ENCODE results near the gene PGBD5. TPM values are rescaled to one million over a fixed set of nuclear protein-coding genes. Genes with fewer than 3 reads are reported as not detected.

Gene PGBD5
- total RNA-seq, 2 donors from 2014 or later, result 0.52 TPM; not detected in 1

DNA sequence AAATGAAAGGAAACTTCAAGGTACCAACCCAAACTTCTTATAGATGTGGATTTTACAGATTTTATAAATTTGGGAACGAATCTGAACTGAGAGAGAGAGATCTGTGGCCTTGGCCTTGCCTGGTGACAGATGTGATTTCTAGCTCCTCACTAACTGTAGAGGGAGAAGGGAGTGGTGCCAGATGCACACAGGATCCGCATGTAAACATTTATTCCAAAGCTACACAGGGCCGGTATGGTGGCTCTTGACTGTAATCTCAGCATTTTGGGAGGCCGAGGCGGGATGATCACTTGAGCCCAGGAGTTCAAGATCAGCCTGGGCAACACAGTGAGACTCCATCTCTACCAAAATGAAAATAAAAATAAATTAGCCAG is 77.1 kb downstream of the PGBD5 start:
- Mint-ChIP-seq H3K4me3 (no peak overlapping the region), H3K4me1 (no peaks in the 10 kb centered on the region), H3K9me3 (no peaks in the 10 kb centered on the region), H3K27ac (no peak overlapping the region), H3K36me3 (ENCODE audit: low read depth) (no peaks in the 10 kb centered on the region), H3K27me3 (peaks cover 14% of the 10 kb centered on the region)
- ATAC-seq (replicated peaks), result no peak

DNA sequence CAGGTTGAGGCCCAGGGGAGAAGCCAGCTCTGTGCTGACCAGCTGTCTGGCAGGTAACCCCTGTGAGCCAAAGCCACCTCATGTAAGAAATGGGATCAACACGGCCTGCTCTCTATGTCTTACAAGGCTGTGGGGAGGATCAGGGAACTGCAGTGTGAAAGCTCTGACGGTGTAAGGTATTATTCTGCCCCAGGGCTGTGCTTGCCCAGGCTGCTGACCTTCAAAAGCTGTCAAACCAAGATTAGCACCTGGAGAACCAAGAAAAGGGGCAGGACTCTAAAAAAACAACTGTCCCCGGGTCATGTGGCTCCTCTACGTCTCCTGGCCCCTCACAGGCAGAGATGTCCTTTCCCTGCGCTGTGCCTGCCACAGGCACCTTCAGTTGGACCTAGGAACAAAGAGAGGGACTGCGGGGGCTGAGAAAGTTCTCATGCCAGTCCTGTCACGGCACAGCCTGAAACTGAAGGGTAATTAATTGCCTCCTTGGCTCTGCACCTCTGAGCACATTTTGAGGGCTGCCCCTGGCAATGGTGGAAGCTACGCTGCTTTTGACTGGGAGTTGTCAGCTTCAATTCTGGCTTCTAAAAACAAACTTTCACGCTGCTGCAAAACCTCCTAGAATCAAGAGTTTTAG is 77.6 kb downstream of the PGBD5 start:
- no peak overlapping the region for H3K27ac Mint-ChIP-seq
- no peaks in the 10 kb centered on the region for H3K36me3 Mint-ChIP-seq (ENCODE audit: low read depth)
- no peaks in the 10 kb centered on the region for H3K4me1 Mint-ChIP-seq
- no peak overlapping the region for H3K4me3 Mint-ChIP-seq
- peaks cover 14% of the 10 kb centered on the region for H3K27me3 Mint-ChIP-seq
- H3K9me3 Mint-ChIP-seq, result no peaks in the 10 kb centered on the region
- no peak for ATAC-seq (replicated peaks)

DNA sequence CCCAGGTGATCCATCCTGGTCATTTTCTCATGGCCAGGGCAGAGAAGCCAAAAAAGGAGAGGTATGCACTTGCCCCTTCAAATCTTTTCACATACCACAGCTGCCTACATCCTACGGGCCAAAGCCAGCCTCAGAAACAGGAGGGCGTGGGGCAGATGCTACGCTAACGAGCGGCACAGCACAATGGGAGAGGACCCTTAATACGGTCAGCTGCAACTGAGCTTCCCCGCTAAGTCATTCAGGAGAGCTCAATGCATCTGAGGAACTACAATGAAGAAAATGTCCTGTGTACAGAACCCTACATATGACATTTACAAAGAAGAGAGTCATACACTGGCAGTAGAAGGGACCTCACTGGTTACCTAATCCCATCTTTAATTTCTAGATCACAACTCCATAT is 78.2 kb downstream of the PGBD5 start:
- no peak for ATAC-seq (replicated peaks)
- Mint-ChIP-seq H3K9me3 (no peaks in the 10 kb centered on the region), H3K27me3 (peaks cover 14% of the 10 kb centered on the region), H3K27ac (no peak overlapping the region), H3K4me1 (no peaks in the 10 kb centered on the region), H3K36me3 (ENCODE audit: low read depth) (no peaks in the 10 kb centered on the region), H3K4me3 (no peak overlapping the region)

DNA sequence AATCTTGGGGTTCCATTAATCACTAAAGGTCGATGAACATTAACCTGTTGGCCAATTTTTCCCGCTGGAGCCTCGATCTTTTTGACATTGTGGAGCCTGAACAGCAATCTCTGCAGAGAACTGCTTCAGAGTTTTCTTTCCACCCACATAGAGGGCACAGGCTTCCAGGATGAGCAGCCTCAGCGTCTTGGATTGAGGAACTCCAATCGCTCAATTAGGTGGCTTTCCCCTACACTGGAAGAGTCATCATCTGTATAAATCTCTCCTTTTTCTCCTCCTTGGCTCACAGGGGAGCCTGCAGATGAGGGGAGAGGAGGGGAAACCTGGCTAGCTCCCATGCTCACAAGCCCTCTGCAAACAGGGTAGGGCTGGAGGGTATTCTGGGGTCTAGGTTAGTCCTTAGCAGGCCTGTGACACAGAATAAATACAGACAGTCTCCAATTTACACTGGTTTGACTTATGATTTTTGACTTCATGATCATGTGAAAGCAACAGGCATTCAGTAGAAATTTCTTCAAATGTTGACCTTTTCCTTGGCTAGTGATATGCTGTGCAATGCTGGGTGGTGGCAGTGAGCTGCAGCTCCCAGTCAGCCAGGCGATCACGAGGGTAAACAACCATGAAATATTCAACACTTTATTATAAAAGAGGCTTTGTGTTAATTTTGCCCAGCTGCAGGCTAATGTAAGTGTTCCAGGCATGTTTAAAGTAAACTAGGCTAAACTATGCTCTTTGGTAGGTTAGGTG is 80.8 kb downstream of the PGBD5 start:
- Mint-ChIP-seq H3K9me3 (no peaks in the 10 kb centered on the region), H3K36me3 (ENCODE audit: low read depth) (no peaks in the 10 kb centered on the region), H3K27me3 (peaks cover 13% of the 10 kb centered on the region), H3K4me1 (no peaks in the 10 kb centered on the region), H3K4me3 (no peak overlapping the region), H3K27ac (no peak overlapping the region)
- no peak for ATAC-seq (replicated peaks)

DNA sequence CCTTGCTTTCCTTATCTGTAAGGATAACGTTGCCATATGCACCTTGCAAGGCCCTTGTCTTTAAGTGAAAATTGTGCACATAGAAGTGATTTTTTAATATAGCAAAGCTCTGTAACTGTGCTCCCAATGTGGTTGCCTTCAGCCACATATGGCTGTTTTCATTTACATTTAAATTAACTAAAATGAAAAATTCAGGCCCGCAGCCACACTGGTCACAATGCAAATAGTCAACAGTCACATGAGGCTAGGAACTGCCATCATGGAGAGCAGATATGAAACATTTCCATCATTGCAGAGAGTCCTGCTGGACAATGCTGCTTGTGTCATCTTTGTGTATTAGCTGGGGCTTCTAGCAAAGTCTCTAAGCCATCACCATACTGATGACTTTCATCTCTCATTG is 83.4 kb downstream of the PGBD5 start:
- Mint-ChIP-seq H3K27me3 (peaks cover 11% of the 10 kb centered on the region), H3K4me1 (no peaks in the 10 kb centered on the region), H3K9me3 (no peaks in the 10 kb centered on the region), H3K36me3 (ENCODE audit: low read depth) (no peaks in the 10 kb centered on the region), H3K4me3 (no peak overlapping the region), H3K27ac (no peak overlapping the region)
- ATAC-seq (replicated peaks), result no peak

DNA sequence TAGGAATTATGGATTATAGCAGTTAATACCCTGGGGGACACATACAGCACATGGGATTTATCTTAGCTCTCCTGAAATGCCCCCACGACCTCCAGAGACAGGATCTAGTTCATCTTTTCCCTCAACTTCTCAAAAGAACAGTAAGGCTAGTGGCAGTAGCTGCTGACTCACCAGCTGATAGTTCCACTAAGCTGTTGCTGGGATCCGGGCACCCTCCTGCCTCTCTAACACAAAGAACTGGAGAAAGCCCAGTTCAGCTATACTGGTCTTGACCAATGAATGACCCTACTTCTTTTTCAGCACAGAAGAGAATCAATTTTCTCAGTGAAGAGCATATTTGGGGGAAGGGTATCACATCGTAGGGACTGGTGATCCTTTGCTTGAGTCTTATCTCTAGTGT is 84.1 kb downstream of the PGBD5 start:
- H3K27ac Mint-ChIP-seq, result no peak overlapping the region
- H3K36me3 Mint-ChIP-seq (ENCODE audit: low read depth), result no peaks in the 10 kb centered on the region
- H3K27me3 Mint-ChIP-seq, result peaks cover 12% of the 10 kb centered on the region
- no peaks in the 10 kb centered on the region for H3K4me1 Mint-ChIP-seq
- no peak for ATAC-seq (replicated peaks)
- no peaks in the 10 kb centered on the region for H3K9me3 Mint-ChIP-seq
- no peak overlapping the region for H3K4me3 Mint-ChIP-seq

DNA sequence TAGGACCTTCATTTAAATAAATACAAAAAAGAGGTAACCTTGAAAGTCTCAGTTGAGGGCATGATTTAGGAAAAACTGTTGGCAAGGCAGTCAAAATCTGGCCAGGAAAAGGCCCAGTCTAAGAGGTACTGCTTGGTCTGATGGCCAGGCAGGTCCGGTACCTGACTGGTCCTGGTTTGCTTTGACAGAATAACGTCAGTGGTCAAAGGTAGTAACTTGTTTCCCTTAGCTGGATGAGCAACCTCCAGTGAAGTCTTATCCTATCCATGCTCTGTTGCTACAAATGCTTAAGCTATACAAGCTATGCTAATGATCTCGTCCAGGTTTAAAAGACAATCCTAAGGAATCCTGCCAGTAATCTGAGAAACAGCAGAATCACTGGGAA is 85.0 kb downstream of the PGBD5 start:
- Mint-ChIP-seq H3K4me3 (no peak overlapping the region), H3K27ac (no peak overlapping the region), H3K9me3 (no peaks in the 10 kb centered on the region), H3K27me3 (peaks cover 11% of the 10 kb centered on the region), H3K36me3 (ENCODE audit: low read depth) (no peaks in the 10 kb centered on the region), H3K4me1 (no peaks in the 10 kb centered on the region)
- ATAC-seq (replicated peaks), result no peak

DNA sequence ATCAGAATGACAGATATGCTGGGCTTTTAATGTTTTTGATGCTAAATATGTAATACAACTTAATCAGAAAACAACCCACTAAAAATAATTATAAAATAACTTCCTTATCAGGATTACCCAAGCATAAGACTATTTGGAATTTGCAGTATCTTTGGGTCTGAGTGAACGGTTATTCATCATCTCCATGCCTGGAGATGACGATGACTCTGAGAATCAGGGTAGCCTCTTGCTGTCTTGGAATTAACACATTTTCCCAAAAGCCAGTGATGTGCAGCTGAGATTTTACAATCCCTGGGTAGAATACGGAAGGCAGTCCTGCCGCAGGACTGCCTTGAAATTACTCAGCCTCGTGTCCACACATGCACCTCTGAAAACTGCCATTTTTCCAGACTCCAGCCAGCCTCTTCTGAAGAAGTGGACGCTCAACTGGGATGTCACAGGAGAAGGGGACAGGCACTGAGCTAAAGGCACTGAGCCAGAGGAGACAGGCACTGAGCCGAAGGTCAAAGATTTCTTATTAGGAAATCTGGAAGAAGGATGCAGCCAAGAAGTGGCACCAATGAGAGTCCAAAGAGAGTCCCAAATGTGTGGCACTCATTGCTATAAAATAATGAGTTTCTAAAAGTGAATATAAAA is 85.5 kb downstream of the PGBD5 start:
- no peaks in the 10 kb centered on the region for H3K4me1 Mint-ChIP-seq
- no peaks in the 10 kb centered on the region for H3K9me3 Mint-ChIP-seq
- H3K4me3 Mint-ChIP-seq, result no peak overlapping the region
- no peak overlapping the region for H3K27ac Mint-ChIP-seq
- H3K36me3 Mint-ChIP-seq (ENCODE audit: low read depth), result no peaks in the 10 kb centered on the region
- ATAC-seq (replicated peaks), result no peak
- peaks cover 13% of the 10 kb centered on the region for H3K27me3 Mint-ChIP-seq

DNA sequence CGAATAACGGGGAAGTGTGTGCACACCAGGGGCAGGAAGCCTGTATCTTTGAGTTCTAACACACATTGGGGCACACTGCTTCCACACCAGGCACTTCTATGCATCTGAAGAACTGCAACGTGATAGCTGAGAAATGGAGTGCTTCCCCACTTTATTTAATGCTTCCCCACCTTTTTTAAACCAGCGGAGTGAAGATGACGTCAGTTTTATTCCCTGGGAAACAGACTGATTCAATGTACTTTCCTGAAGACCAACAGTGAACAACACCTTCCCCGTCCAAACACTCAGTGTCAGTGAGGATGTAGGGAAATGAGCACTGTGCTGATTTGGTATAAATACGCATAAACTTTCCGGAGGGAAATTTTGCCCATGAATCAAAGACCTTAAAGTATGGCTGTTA is 87.1 kb downstream of the PGBD5 start:
- Mint-ChIP-seq H3K27ac (no peak overlapping the region), H3K9me3 (no peaks in the 10 kb centered on the region), H3K36me3 (ENCODE audit: low read depth) (no peaks in the 10 kb centered on the region), H3K27me3 (peaks cover 17% of the 10 kb centered on the region), H3K4me1 (no peaks in the 10 kb centered on the region), H3K4me3 (no peak overlapping the region)
- no peak for ATAC-seq (replicated peaks)

DNA sequence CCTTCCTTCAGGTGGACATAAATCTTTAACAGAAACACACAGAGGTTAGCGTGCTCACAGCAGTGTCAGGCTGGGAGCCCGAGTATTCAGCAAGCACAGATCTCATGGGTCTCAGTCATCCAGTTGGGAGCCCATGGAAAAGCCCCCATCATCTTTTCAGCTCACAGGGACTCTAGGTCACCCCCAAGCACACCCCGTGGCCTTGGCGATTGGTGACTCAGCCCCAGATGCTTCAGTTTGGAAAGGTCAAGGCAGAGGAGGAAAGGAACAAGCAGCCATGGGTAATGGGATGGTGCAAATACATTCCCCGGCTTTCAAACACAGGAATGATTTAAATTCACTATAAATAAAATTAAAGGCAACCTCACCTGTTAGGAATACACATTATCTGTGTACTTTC is 88.9 kb downstream of the PGBD5 start:
- H3K27ac Mint-ChIP-seq, result no peak overlapping the region
- H3K27me3 Mint-ChIP-seq, result peaks cover 20% of the 10 kb centered on the region
- no peaks in the 10 kb centered on the region for H3K4me1 Mint-ChIP-seq
- no peak for ATAC-seq (replicated peaks)
- no peaks in the 10 kb centered on the region for H3K9me3 Mint-ChIP-seq
- H3K4me3 Mint-ChIP-seq, result no peak overlapping the region
- H3K36me3 Mint-ChIP-seq (ENCODE audit: low read depth), result no peaks in the 10 kb centered on the region

DNA sequence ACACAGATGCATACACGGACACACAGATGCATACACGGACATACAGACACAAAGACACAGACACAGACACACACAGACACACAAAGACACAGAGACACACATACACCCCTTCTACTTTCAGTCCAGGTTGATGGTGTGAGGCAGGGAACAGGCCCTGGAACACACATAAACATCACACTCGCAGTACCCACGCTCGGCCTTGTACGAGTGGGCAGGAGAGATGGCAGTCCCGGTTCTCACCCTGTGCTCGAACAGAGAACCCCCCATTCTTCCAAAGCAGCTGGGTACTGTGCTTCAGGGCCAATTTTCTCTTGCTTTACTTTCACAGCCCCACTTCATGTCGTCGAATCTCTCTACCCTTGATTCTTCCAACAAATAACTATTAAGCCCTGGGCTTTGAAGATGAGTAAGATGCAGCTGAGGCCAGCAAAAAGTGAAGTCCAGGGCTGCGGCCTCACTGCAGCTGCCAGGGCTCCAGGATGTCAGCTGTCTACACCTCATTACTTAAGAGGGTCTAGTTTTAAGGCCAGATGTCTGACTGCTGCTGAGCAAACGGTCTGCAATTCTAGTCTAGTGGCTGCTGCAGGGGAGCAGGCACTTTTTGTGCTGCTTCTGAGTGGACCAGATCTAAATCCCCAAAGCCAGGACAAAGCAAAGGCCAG is 90.1 kb downstream of the PGBD5 start:
- H3K27me3 Mint-ChIP-seq, result peaks cover 20% of the 10 kb centered on the region
- H3K4me1 Mint-ChIP-seq, result no peaks in the 10 kb centered on the region
- H3K36me3 Mint-ChIP-seq (ENCODE audit: low read depth), result no peaks in the 10 kb centered on the region
- no peaks in the 10 kb centered on the region for H3K9me3 Mint-ChIP-seq
- no peak overlapping the region for H3K4me3 Mint-ChIP-seq
- ATAC-seq (replicated peaks), result no peak
- H3K27ac Mint-ChIP-seq, result no peak overlapping the region

DNA sequence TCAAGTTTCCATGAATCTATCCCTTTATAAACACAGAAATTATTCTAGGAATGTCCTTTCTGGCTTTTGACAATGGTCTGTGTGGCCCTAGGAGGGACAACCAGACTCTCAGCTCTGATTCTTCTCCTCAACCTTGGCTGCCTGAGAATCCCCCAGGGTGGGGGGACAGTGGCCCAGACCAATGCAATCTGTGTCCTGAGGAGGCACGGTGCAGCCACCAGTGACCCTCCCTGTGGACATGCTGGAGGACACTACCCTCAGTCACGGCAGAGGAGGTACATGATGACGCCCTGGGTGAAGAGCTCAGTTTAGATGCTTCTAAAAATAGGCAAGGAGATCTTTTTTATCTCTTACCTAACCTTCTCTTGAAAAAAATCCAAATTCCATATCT is 91.7 kb downstream of the PGBD5 start:
- Mint-ChIP-seq H3K27me3 (peaks cover 17% of the 10 kb centered on the region), H3K36me3 (ENCODE audit: low read depth) (no peaks in the 10 kb centered on the region), H3K27ac (no peak overlapping the region), H3K4me1 (no peaks in the 10 kb centered on the region), H3K9me3 (no peaks in the 10 kb centered on the region), H3K4me3 (no peak overlapping the region)
- no peak for ATAC-seq (replicated peaks)

DNA sequence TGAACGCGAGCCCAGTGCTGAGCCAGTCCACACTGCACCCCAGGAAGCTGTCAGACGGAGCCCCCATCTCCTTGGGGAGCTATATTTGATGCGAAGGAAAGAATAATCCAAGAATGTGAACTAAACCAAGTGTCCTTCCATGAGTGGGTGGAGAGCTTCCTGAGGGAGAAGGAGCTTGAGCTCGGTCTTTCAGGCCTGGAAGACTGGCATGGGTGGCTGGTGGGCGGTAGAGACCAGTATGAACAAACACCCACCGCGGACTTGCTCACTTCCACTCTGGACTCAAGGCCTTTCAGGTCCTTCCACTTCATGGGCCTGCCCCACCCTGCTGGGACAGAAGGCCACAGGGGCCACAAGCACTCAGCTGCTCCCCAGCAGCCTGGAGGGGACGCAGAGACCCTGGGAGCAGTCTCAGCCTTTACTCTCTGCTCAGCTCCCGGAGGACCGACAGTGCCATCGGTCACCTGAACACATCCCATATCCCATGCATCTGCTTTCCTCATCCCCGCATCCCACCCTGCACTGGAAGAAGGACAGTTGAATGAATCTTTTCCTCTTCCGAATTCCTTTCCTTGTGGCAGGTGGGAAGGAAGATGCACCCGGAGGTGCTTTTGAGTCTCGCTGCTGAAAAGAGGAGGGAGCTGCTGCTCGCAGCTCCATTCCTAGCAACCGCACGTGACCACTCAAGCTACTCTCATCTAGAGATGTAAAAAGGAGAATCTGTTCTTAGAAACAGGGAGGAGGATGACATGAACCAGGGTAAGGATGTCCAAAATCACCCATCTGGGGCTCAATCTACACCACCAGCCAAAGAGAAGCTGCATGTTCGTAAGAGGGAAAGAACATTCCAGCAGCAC is 92.3 kb downstream of the PGBD5 start:
- H3K4me1 Mint-ChIP-seq, result peaks cover under 1% of the 10 kb centered on the region
- H3K27ac Mint-ChIP-seq, result no peak overlapping the region
- no peak for ATAC-seq (replicated peaks)
- no peaks in the 10 kb centered on the region for H3K9me3 Mint-ChIP-seq
- H3K4me3 Mint-ChIP-seq, result no peak overlapping the region
- peaks cover 16% of the 10 kb centered on the region for H3K27me3 Mint-ChIP-seq
- H3K36me3 Mint-ChIP-seq (ENCODE audit: low read depth), result no peaks in the 10 kb centered on the region

DNA sequence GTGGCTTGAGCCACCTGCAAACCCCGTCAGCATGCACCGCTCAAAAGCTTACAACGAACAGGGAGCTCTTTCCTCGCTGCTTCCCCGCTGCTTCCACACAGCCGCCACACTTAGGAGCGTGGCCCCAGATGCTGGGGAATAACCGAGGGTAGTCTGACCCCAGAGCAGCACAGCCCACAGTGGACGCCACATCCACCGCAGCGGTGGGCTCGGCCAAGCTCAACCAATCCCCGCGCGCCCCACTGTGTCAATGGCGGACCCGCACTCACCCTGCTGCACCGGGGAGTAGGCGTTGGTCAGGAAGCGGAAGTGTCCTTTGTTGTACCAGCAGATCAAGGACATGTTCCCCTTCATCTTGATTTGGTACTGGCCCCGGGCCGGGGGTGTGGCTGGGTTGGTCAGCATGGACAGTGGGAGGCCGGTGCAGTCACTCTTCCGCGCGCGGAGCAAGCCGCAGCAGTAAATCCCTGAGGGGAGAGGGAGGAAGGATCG is 93.5 kb downstream of the PGBD5 start:
- ATAC-seq (replicated peaks), result no peak
- Mint-ChIP-seq H3K36me3 (ENCODE audit: low read depth) (no peaks in the 10 kb centered on the region), H3K4me1 (peaks cover 10% of the 10 kb centered on the region), H3K27me3 (peaks cover 15% of the 10 kb centered on the region), H3K27ac (no peak overlapping the region), H3K9me3 (no peaks in the 10 kb centered on the region), H3K4me3 (no peak overlapping the region)
